Testis (tissue), 2 donors: ENCODE results near the gene BRPF1.

Source experiments
- POLR2A ChIP-seq: fragments of 450-650 bp; IDR thresholded peaks from one replicate; pipeline ENCODE4 v1.6.1; 2017; ENCODE audit warnings: antibody characterized with exemption, mild to moderate bottlenecking, moderate library complexity
- TF ChIP-seq, protein P1 (sequence below), 3 experiments: fragments of 450-650 bp in 2 of 3; fragments of 200-600 bp in 1 of 3; sonication (generic) in 1 of 3; IDR thresholded peaks; one replicate each; pipeline ENCODE4 v1.5.1; 2016 to 2019; ENCODE audit warnings: antibody characterized with exemption in 3 of 3, mild to moderate bottlenecking in 2 of 3, moderate library complexity in 1 of 3

DNA sequence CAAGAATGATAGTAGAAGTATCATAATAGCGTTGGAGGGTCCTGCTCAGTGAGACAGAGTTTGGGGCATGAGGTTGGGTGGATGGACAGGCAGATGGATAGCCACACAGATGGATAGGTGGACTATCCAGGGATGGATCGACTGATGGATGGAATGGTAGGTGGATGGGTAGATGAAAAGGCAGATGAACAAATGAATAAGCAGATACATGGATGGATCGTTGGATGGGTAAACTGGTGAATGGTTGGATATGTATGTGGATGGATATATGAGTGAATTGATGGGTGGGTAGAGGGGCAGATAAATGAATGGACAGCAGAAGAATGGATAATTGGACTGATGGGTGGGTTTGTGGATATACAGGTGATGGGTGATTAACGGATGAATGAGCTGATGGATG, 18.4 kb upstream of the BRPF1 start:
- TF ChIP-seq, protein P1, sequence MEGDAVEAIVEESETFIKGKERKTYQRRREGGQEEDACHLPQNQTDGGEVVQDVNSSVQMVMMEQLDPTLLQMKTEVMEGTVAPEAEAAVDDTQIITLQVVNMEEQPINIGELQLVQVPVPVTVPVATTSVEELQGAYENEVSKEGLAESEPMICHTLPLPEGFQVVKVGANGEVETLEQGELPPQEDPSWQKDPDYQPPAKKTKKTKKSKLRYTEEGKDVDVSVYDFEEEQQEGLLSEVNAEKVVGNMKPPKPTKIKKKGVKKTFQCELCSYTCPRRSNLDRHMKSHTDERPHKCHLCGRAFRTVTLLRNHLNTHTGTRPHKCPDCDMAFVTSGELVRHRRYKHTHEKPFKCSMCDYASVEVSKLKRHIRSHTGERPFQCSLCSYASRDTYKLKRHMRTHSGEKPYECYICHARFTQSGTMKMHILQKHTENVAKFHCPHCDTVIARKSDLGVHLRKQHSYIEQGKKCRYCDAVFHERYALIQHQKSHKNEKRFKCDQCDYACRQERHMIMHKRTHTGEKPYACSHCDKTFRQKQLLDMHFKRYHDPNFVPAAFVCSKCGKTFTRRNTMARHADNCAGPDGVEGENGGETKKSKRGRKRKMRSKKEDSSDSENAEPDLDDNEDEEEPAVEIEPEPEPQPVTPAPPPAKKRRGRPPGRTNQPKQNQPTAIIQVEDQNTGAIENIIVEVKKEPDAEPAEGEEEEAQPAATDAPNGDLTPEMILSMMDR (IDR thresholded peaks at IDR 0.05): no peak
- no peak for TF ChIP-seq POLR2A
